Right lung (tissue), 5 donors: ENCODE data around the gene AFG3L2. TPM values are rescaled to one million over a fixed set of nuclear protein-coding genes. Genes with fewer than 3 reads are reported as not detected.
A peak's percentile ranks its signal among the peaks of the same experiment; 100 is the strongest.

Source experiments
- DNase-seq, 2 donors: peaks; one replicate each; pipeline ENCODE4 v3.0.0-alpha.2; 2013
- polyA plus RNA-seq, 5 donors: library from polyadenylated mRNA; unstranded; fragments of 120-200 nt; gene quantifications; one replicate each; pipeline versions ENCODE4 v1.2.1 to v1.2.3, GENCODE V29; 2013; ENCODE audit warnings: inconsistent platforms in 1 of 5, low replicate concordance in 1 of 5; ENCODE audit not compliant: insufficient read length in 5 of 5, insufficient read depth in 1 of 5

Gene AFG3L2
- polyA plus RNA-seq, 5 donors = 37.3 to 44.4 (median 44.3) TPM

GRCh38 chr18:12326711-12327460 lies 50.1 kb downstream of the AFG3L2 start:
- no peak for DNase-seq

GRCh38 chr18:12325726-12326245 lies 51.2 kb downstream of the AFG3L2 start:
- no peak for DNase-seq

GRCh38 chr18:12324991-12325725 lies 51.9 kb downstream of the AFG3L2 start:
- DNase-seq = no peak

GRCh38 chr18:12321333-12321732 lies 55.7 kb downstream of the AFG3L2 start:
- DNase-seq = no peak

GRCh38 chr18:12318857-12319256 lies 58.2 kb downstream of the AFG3L2 start:
- no peak for DNase-seq

- DNase-seq = no peak
These were observed 58.7 kb downstream of the AFG3L2 start for GRCh38 chr18:12318334-12318697.

- no peak for DNase-seq
These were observed 59.2 kb downstream of the AFG3L2 start for GRCh38 chr18:12317664-12318333.

- DNase-seq = no peak
These were observed 61.1 kb downstream of the AFG3L2 start for GRCh38 chr18:12315911-12316310.

- DNase-seq = no peak
These were observed 61.5 kb downstream of the AFG3L2 start for GRCh38 chr18:12315490-12315889.

- no peak for DNase-seq
These were observed 62.3 kb downstream of the AFG3L2 start for GRCh38 chr18:12314591-12315305.

GRCh38 chr18:12313530-12314245 lies 63.3 kb downstream of the AFG3L2 start:
- DNase-seq = no peak

GRCh38 chr18:12312976-12313375 lies 64.1 kb downstream of the AFG3L2 start:
- DNase-seq = no peak

GRCh38 chr18:12310762-12311161 lies 66.3 kb downstream of the AFG3L2 start:
- DNase-seq = no peak

- DNase-seq = no peak
These were observed 67.3 kb downstream of the AFG3L2 start for GRCh38 chr18:12309683-12310198.

GRCh38 chr18:12308386-12309100 lies 68.5 kb downstream of the AFG3L2 start:
- peak; percentile 77 to 79 for DNase-seq

GRCh38 chr18:12307701-12308385 lies 69.2 kb downstream of the AFG3L2 start, which contains the start of gene TUBB6:
TSS of gene TUBB6 (plus strand) at chr18:12308241. CDS start at chr18:12308293, 52 bp downstream.
- DNase-seq = peak; percentile 52 to 57

- peak; percentile 40 to 46 for DNase-seq
These were observed 70.0 kb downstream of the AFG3L2 start for GRCh38 chr18:12306752-12307700.

GRCh38 chr18:12305930-12306629 lies 70.9 kb downstream of the AFG3L2 start:
- no peak for DNase-seq
